Natural killer cell (primary cell): ENCODE data around the gene GAGE12G. TPM values are rescaled to one million over a fixed set of nuclear protein-coding genes. Genes with fewer than 3 reads are reported as not detected.
"Not testable (repeated sequence)": the region's sequence is repeated elsewhere in the genome, so short reads cannot be mapped to it uniquely, and the experiment has no call there.

Experiments
- ATAC-seq, 3 donors: fragments of 150-1000 bp in 2 of 3; fragments of 200-7000 bp in 1 of 3; cut with Tn5 transposase; 1 replicate in 1 of 3; 2 replicates in 2 of 3; pipeline ENCODE4 v1.10.0; 2021; ENCODE audit warnings: mild to moderate bottlenecking in 2 of 3, moderate library complexity in 2 of 3
- DNase-seq, 2 donors: peaks; one replicate each; pipeline versions ENCODE4 v3.0.0 to v3.0.0-alpha.2; 2013 to 2021; ENCODE audit warnings: mixed read lengths in 1 of 2
- H3K27ac ChIP-seq: one replicate; pipeline ENCODE4 v1.5.1; 2013; ENCODE audit warnings: mild to moderate bottlenecking, low read length
- H3K27me3 ChIP-seq: one replicate; pipeline ENCODE4 v1.6.1; 2013; ENCODE audit warnings: low read length; ENCODE audit not compliant: control insufficient read depth, insufficient read depth
- H3K36me3 ChIP-seq: one replicate; pipeline ENCODE4 v1.6.1; 2013; ENCODE audit warnings: low read length; ENCODE audit not compliant: control insufficient read depth, insufficient read depth
- H3K4me1 ChIP-seq: one replicate; pipeline ENCODE4 v1.6.1; 2013; ENCODE audit warnings: low read length; ENCODE audit not compliant: control insufficient read depth, insufficient read depth
- H3K4me3 ChIP-seq: one replicate; pipeline ENCODE4 v1.5.1; 2013; ENCODE audit warnings: low read length
- H3K9me3 ChIP-seq: one replicate; pipeline ENCODE4 v1.6.1; 2013; ENCODE audit warnings: low read length; ENCODE audit not compliant: control insufficient read depth, insufficient read depth
- H3K27ac Mint-ChIP-seq, 2 donors: one replicate each; pipeline ENCODE4 v1.8.0; 2022; ENCODE audit warnings: mild to moderate bottlenecking in 2 of 2, mixed read lengths in 2 of 2, moderate library complexity in 1 of 2
- H3K27me3 Mint-ChIP-seq, 2 donors: one replicate each; pipeline ENCODE4 v1.8.0; 2022; ENCODE audit warnings: low read depth in 2 of 2, mixed read lengths in 2 of 2
- H3K36me3 Mint-ChIP-seq: one replicate; pipeline ENCODE4 v1.8.0; 2022; ENCODE audit warnings: mixed read lengths
- H3K4me1 Mint-ChIP-seq, 2 donors: one replicate each; pipeline ENCODE4 v1.8.0; 2022; ENCODE audit warnings: mixed read lengths in 2 of 2
- H3K4me3 Mint-ChIP-seq: one replicate; pipeline ENCODE4 v1.8.0; 2022; ENCODE audit warnings: mild to moderate bottlenecking, moderate library complexity, mixed read lengths
- H3K9me3 Mint-ChIP-seq, 2 donors: one replicate each; pipeline ENCODE4 v1.8.0; 2022; ENCODE audit warnings: mixed read lengths in 2 of 2
- CTCF ChIP-seq: fragments of 200-600 bp; IDR thresholded peaks from one replicate; pipeline ENCODE4 v1.8.0; 2022; ENCODE audit warnings: antibody characterized with exemption
- WGBS: methylation state at CpG from one replicate; pipeline ENCODE4 v1.1.7; 2013; ENCODE audit warnings: missing lambda C conversion rate; ENCODE audit not compliant: insufficient coverage; 5-methylcytosine and 5-hydroxymethylcytosine counted together
- intact Hi-C: fragments of 100-400 bp; cut with micrococcal nuclease; formaldehyde crosslinking; loops from one replicate; pipeline ENCODE4 v1.14.2; 2022
- total RNA-seq, 4 donors: library from RNA; stranded (reverse); fragments of 120-200 nt in 1 of 4; gene quantifications; one replicate each; pipeline versions ENCODE4 v1.2.3 to v1.2.4, GENCODE V29; 2013 to 2022

Gene GAGE12G
- total RNA-seq, 3 donors from 2014 or later (not counting 1 experiment from before 2014, with no cell fraction given), result not detected

- H3K36me3 ChIP-seq, H3K4me1 Mint-ChIP-seq, H3K9me3 ChIP-seq, H3K27ac ChIP-seq, H3K4me3 ChIP-seq, ATAC-seq, H3K4me3 Mint-ChIP-seq, H3K27me3 ChIP-seq, intact Hi-C loops, H3K27me3 Mint-ChIP-seq, DNase-seq, H3K9me3 Mint-ChIP-seq, H3K4me1 ChIP-seq, H3K27ac Mint-ChIP-seq, H3K36me3 Mint-ChIP-seq: not testable (repeated sequence)
- no CpG with 5 or more reads among the region's 16 CpGs for WGBS
These were observed 19.0 kb downstream of the GAGE12G start, which contains the start of gene GAGE2A for GRCh38 chrX:49589196-49589595. GAGE2A (plus strand) TSS chrX:49589496; CDS start chrX:49590651, 1,155 bp downstream.

- H3K4me1 ChIP-seq, H3K4me1 Mint-ChIP-seq, H3K36me3 Mint-ChIP-seq: not testable (repeated sequence)
These were observed 19.7 kb downstream of the GAGE12G start for GRCh38 chrX:49589769-49590478.

GRCh38 chrX:49590488-49590887 is 20.3 kb downstream of the GAGE12G start:
- H3K27me3 ChIP-seq, H3K4me1 ChIP-seq, H3K4me3 Mint-ChIP-seq, H3K27me3 Mint-ChIP-seq, H3K36me3 Mint-ChIP-seq, H3K36me3 ChIP-seq, H3K27ac Mint-ChIP-seq, H3K27ac ChIP-seq, H3K4me1 Mint-ChIP-seq, intact Hi-C loops, ATAC-seq, H3K9me3 Mint-ChIP-seq, H3K4me3 ChIP-seq, DNase-seq, H3K9me3 ChIP-seq: not testable (repeated sequence)
- 100% methylated on average over 5 of the region's 17 CpGs for WGBS

More at GRCh38 chrX:49589769-49590478, 19.7 kb downstream of the GAGE12G start:
- H3K27ac ChIP-seq, H3K9me3 ChIP-seq, H3K4me3 ChIP-seq, ATAC-seq, H3K36me3 ChIP-seq, H3K27me3 ChIP-seq, H3K27ac Mint-ChIP-seq, H3K9me3 Mint-ChIP-seq, H3K4me3 Mint-ChIP-seq, H3K27me3 Mint-ChIP-seq, intact Hi-C loops: not testable (repeated sequence)
- peak in 1 of 2 donors; percentile 15 for DNase-seq
- WGBS, result 94% methylated on average over 17 of the region's 37 CpGs

- H3K4me3 ChIP-seq, intact Hi-C loops, H3K4me1 ChIP-seq, H3K27ac Mint-ChIP-seq, H3K27me3 ChIP-seq, H3K4me3 Mint-ChIP-seq, H3K27ac ChIP-seq, ATAC-seq, H3K27me3 Mint-ChIP-seq, H3K4me1 Mint-ChIP-seq, H3K36me3 ChIP-seq, H3K9me3 ChIP-seq, H3K36me3 Mint-ChIP-seq, DNase-seq, H3K9me3 Mint-ChIP-seq: not testable (repeated sequence)
- WGBS, result no CpG with 5 or more reads among the region's 16 CpGs
These were observed 28.5 kb downstream of the GAGE12G start, which contains the start of gene GAGE1 for GRCh38 chrX:49598720-49599119. GAGE1 (plus strand) TSS chrX:49599020; CDS start chrX:49600175, 1,155 bp downstream.

GRCh38 chrX:49610718-49611310 is 40.6 kb downstream of the GAGE12G start:
- no peaks in the 10 kb centered on the region for H3K4me1 Mint-ChIP-seq
- Histone ChIP-seq H3K9me3 (no peaks in the 10 kb centered on the region), H3K4me1 (no peaks in the 10 kb centered on the region), H3K27me3 (no peaks in the 10 kb centered on the region), H3K4me3 (no peak overlapping the region), H3K36me3 (no peaks in the 10 kb centered on the region), H3K27ac (no peak overlapping the region)
- H3K4me3 Mint-ChIP-seq, result no peak overlapping the region
- DNase-seq (no peak), ATAC-seq (no peak)
- H3K27ac Mint-ChIP-seq, result no peak overlapping the region
- intact Hi-C loops, result no loop called here
- no peaks in the 10 kb centered on the region for H3K36me3 Mint-ChIP-seq
- TF ChIP-seq CTCF, result no peak
- WGBS, result 58% methylated on average over 6 of the region's 7 CpGs
- H3K9me3 Mint-ChIP-seq, result no peaks in the 10 kb centered on the region
- peaks cover 0 to 19% of the 10 kb centered on the region in 2 donors for H3K27me3 Mint-ChIP-seq
